Prostate gland (tissue), 2 donors: ENCODE measurements around the gene AKR7A2. TPM values are rescaled to one million over a fixed set of nuclear protein-coding genes. Genes with fewer than 3 reads are reported as not detected.

Source experiments
- DNase-seq: peaks from one replicate; pipeline ENCODE4 v3.0.0-alpha.2; 2019; ENCODE audit warnings: low spot score
- H3K27ac ChIP-seq, 2 donors: fragments of 200-600 bp; sonication (generic); 2 replicates each; pipeline ENCODE4 v1.5.1; 2017 to 2019
- H3K27me3 ChIP-seq: fragments of 200-600 bp; sonication (generic); replicated peaks from 2 replicates; pipeline ENCODE4 v1.5.1; 2019; ENCODE audit not compliant: insufficient read depth
- H3K36me3 ChIP-seq, 2 donors: fragments of 200-600 bp; sonication (generic); 1 replicate in 1 of 2; 2 replicates in 1 of 2; pipeline versions ENCODE4 v1.5.1 to v1.8.1; 2017 to 2019
- H3K4me1 ChIP-seq: fragments of 200-600 bp; sonication (generic); replicated peaks from 2 replicates; pipeline ENCODE4 v1.5.1; 2019
- H3K4me3 ChIP-seq, 2 donors: fragments of 200-600 bp; sonication (generic); 2 replicates each; pipeline ENCODE4 v1.5.1; 2017 to 2019
- H3K9me3 ChIP-seq: fragments of 200-600 bp; sonication (generic); 2 replicates; pipeline ENCODE4 v1.5.1; 2017
- POLR2A ChIP-seq: fragments of 450-650 bp; IDR thresholded peaks from one replicate; pipeline ENCODE4 v1.6.1; 2016; ENCODE audit warnings: antibody characterized with exemption, mild to moderate bottlenecking
- POLR2AphosphoS5 ChIP-seq: sonication (generic); formaldehyde crosslinking; IDR thresholded peaks from one replicate; pipeline ENCODE4 v1.6.1; 2017; ENCODE audit warnings: antibody characterized with exemption
- WGBS: methylation state at CpG from one replicate; pipeline ENCODE4 v1.1.5; 2018; 5-methylcytosine and 5-hydroxymethylcytosine counted together
- intact Hi-C: fragments of 100-400 bp; cut with DNase I; formaldehyde crosslinking; loops from one replicate; pipeline ENCODE4 v1.14.2; 2022
- total RNA-seq, 2 donors: library from RNA; depleted of rRNA; stranded (reverse); fragments of >200 nt; gene quantifications; one replicate each; pipeline ENCODE4 v1.1.0, GENCODE V29; 2016
- TF ChIP-seq, protein P1 (sequence below), 4 experiments: fragments of 200-600 bp in 2 of 4; fragments of 450-650 bp in 2 of 4; sonication (generic) in 2 of 4; IDR thresholded peaks; 1 replicate in 3 of 4; 2 replicates in 1 of 4; pipeline ENCODE4 v1.5.1; 2016 to 2019; ENCODE audit warnings: antibody characterized with exemption in 4 of 4, mild to moderate bottlenecking in 2 of 4, moderate library complexity in 2 of 4

The AKR7A2 gene
- total RNA-seq, 2 donors from 2014 or later: 153 to 172 TPM

DNA sequence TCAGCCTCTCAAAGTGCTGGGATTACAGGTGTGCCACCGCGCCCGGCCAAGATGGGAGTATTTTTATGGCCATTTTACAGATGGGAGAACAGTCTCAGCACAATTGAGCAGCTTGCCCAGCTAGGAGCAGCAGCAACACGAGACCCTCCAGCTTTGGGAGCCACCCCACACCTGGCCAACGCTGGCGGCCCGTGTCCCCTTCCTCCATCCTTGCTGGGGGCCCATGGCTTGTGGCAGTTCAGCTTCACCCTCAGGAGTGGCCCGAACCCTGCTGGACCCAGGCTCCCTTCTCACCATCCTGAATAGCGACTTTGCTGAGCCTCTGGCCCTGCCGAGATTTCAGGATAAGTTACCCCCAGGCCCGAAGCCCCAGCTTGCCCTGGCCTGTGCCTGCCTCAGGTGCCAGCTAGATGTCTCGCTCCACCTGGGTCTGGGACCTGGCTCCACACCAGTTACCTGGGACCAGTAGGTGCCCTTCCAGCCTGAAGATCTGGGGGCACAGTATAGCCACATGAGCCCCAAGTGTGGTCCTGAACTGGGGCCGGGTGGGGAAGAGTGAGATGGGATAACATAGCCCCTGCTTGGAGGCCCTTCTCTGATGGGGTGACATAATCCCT, 19.4 kb upstream of the AKR7A2 start:
- WGBS: 91% methylated on average over 8 of the region's 13 CpGs
- Histone ChIP-seq H3K4me3 (no peak overlapping the region), H3K27ac (no peak overlapping the region), H3K27me3 (no peaks in the 10 kb centered on the region), H3K4me1 (no peaks in the 10 kb centered on the region), H3K36me3 (peaks cover 0 to 3% of the 10 kb centered on the region in 2 donors), H3K9me3 (no peaks in the 10 kb centered on the region)
- TF ChIP-seq, protein P1, sequence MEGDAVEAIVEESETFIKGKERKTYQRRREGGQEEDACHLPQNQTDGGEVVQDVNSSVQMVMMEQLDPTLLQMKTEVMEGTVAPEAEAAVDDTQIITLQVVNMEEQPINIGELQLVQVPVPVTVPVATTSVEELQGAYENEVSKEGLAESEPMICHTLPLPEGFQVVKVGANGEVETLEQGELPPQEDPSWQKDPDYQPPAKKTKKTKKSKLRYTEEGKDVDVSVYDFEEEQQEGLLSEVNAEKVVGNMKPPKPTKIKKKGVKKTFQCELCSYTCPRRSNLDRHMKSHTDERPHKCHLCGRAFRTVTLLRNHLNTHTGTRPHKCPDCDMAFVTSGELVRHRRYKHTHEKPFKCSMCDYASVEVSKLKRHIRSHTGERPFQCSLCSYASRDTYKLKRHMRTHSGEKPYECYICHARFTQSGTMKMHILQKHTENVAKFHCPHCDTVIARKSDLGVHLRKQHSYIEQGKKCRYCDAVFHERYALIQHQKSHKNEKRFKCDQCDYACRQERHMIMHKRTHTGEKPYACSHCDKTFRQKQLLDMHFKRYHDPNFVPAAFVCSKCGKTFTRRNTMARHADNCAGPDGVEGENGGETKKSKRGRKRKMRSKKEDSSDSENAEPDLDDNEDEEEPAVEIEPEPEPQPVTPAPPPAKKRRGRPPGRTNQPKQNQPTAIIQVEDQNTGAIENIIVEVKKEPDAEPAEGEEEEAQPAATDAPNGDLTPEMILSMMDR (IDR thresholded peaks at IDR 0.05): no peak
- no peak for TF ChIP-seq POLR2A
- no peak for TF ChIP-seq POLR2AphosphoS5
- intact Hi-C loops: no loop called here
- no peak for DNase-seq

DNA sequence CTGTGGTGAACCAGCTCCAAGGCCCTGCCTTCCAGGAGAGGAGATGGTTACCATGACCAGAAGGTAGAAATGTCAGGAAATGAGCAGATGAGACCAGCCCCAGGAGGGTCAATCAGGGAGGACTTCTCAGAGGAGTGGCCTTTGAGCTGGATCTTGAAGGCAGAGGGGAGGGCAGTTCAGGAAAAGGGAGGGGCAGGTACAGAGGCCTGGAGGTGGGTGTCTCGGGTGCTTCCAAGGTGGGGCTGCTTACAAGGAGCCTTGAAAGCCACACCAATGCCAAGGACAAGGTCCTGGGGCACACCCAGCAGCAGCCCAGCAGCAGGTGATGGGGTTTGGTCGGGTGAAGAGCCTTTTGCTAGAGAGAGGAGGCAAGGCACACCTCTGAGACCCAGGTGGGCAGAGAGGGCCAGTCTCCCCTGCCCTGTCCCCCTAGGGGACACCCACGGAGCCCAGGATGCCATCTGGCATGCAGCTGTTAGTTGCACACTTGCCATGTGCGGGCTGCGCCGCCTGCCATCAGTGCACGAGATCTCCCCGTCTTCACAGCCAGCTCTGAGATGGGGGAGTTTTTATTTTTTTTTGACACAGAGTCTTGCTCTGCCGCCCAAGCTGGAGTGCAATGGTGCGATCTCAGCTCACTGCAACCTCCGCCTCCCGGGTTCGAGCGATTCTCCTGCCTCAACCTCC, 18.6 kb upstream of the AKR7A2 start:
- TF ChIP-seq POLR2A: no peak
- TF ChIP-seq POLR2AphosphoS5: no peak
- TF ChIP-seq, protein P1 (IDR thresholded peaks at IDR 0.05): no peak
- no peak overlapping the region for H3K4me3 ChIP-seq
- H3K27ac ChIP-seq: no peak overlapping the region
- WGBS: 91% methylated on average over 14 of the region's 14 CpGs
- intact Hi-C loops: no loop called here
- peaks cover 0 to 3% of the 10 kb centered on the region in 2 donors for H3K36me3 ChIP-seq
- no peaks in the 10 kb centered on the region for H3K27me3 ChIP-seq
- H3K9me3 ChIP-seq: no peaks in the 10 kb centered on the region
- DNase-seq: no peak
- H3K4me1 ChIP-seq: no peaks in the 10 kb centered on the region

- 95% methylated on average over 5 of the region's 5 CpGs for WGBS
- DNase-seq: no peak
- Histone ChIP-seq H3K4me1 (no peaks in the 10 kb centered on the region), H3K36me3 (peaks cover 0 to 6% of the 10 kb centered on the region in 2 donors), H3K27ac (no peak overlapping the region), H3K27me3 (no peaks in the 10 kb centered on the region), H3K4me3 (no peak overlapping the region), H3K9me3 (no peaks in the 10 kb centered on the region)
- intact Hi-C loops: no loop called here
- TF ChIP-seq, protein P1 (IDR thresholded peaks at IDR 0.05): no peak
- TF ChIP-seq POLR2AphosphoS5 (no peak), POLR2A (no peak)
Observed at GRCh38 chr1:19329611-19330010, 17.7 kb upstream of the AKR7A2 start.

DNA sequence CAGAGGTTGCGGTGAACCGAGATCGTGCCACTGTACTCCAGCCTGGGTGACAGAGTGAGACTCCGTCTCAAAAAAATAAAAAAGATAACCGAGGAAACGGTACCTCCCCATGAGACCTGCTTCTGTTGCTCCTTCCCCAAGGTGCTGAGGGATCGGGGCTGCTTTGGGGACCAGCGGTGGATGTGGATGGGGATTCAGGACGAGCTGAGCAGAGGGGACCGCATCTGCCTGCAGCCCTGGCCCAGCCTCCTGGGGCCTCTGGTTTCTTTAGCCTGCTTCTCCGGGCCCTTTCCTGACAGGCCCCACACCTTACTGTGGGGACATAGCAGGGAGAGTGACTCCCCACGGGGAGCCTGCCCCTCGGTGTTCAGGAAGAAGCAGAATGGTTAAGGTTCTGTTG, 17.2 kb upstream of the AKR7A2 start:
- H3K4me3 ChIP-seq: no peak overlapping the region
- H3K27ac ChIP-seq: no peak overlapping the region
- TF ChIP-seq POLR2AphosphoS5: no peak
- intact Hi-C loops: no loop called here
- H3K4me1 ChIP-seq: no peaks in the 10 kb centered on the region
- no peaks in the 10 kb centered on the region for H3K27me3 ChIP-seq
- peaks cover 0 to 7% of the 10 kb centered on the region in 2 donors for H3K36me3 ChIP-seq
- 87% methylated on average over 13 of the region's 13 CpGs for WGBS
- H3K9me3 ChIP-seq: no peaks in the 10 kb centered on the region
- DNase-seq: no peak

DNA sequence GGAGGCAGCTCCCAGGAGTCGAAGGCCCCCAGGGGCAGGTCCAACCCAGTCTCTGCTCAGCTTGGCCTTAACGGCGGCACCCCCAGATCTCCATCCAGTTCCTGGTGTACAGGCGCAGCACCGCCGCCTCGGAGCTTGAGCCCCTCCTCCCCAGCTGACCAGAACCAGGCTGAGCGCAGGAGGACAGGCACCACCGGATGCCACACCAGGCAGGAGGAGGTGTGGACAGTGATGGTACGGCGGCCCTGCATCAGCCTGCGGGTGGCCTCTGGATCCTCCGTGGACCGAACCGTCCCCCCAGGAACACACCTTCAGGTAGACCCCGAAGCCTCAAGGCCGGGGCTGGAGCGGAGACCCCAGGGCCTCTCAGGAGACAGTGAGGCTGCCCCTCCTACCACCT, 16.5 kb upstream of the AKR7A2 start:
- Histone ChIP-seq H3K27ac (no peak overlapping the region), H3K4me1 (no peaks in the 10 kb centered on the region), H3K4me3 (no peak overlapping the region), H3K27me3 (no peaks in the 10 kb centered on the region), H3K9me3 (no peaks in the 10 kb centered on the region), H3K36me3 (peaks cover 0 to 7% of the 10 kb centered on the region in 2 donors)
- WGBS: 92% methylated on average over 15 of the region's 18 CpGs
- TF ChIP-seq POLR2A (no peak), POLR2AphosphoS5 (no peak)
- TF ChIP-seq, protein P1 (IDR thresholded peaks at IDR 0.05): no peak
- no peak for DNase-seq
- intact Hi-C loops: no loop called here
